GM19468 (cell line): ENCODE measurements around the gene RNF182.
"Not testable (repeated sequence)": the region's sequence is repeated elsewhere in the genome, so short reads cannot be mapped to it uniquely, and the experiment has no call there.

ENCODE experiments used
- ATAC-seq: cut with Tn5 transposase; IDR thresholded peaks from one replicate; pipeline ENCODE4 v1.9.1; 2021; ENCODE audit warnings: mild to moderate bottlenecking, moderate library complexity, moderate number of reproducible peaks; ENCODE audit not compliant: unreplicated experiment; ENCODE audit errors: extremely low read depth

The RNF182 gene

GRCh38 chr6:13916230-13916944 is 8.4 kb upstream of the RNF182 start:
- ATAC-seq, result no peak

- no peak for ATAC-seq
Observed at GRCh38 chr6:13917141-13917540, 7.6 kb upstream of the RNF182 start.

GRCh38 chr6:13918686-13919250 is 6.0 kb upstream of the RNF182 start:
- ATAC-seq, result no peak

- ATAC-seq, result no peak
Observed at GRCh38 chr6:13919861-13920260, 4.9 kb upstream of the RNF182 start.

GRCh38 chr6:13920552-13920951 is 4.2 kb upstream of the RNF182 start:
- ATAC-seq, result no peak

- ATAC-seq, result no peak
Observed at GRCh38 chr6:13922750-13923149, 2.0 kb upstream of the RNF182 start.

GRCh38 chr6:13923527-13924145 is 1.1 kb upstream of the RNF182 start:
- ATAC-seq, result no peak

- ATAC-seq, result no peak
Observed at GRCh38 chr6:13924146-13924948, 405 bp upstream of the RNF182 start.

GRCh38 chr6:13926378-13926777 is 1.6 kb downstream of the RNF182 start:
- ATAC-seq, result no peak

GRCh38 chr6:13927203-13927602 is 2.5 kb downstream of the RNF182 start:
- ATAC-seq, result no peak

- no peak for ATAC-seq
Observed at GRCh38 chr6:13929196-13929595, 4.4 kb downstream of the RNF182 start.

GRCh38 chr6:13931797-13932402 is 7.1 kb downstream of the RNF182 start:
- no peak for ATAC-seq

- ATAC-seq, result no peak
Observed at GRCh38 chr6:13932785-13933184, 8.0 kb downstream of the RNF182 start.

- ATAC-seq, result no peak
Observed at GRCh38 chr6:13934721-13935120, 10.0 kb downstream of the RNF182 start.

GRCh38 chr6:13935190-13935880 is 10.6 kb downstream of the RNF182 start:
- no peak for ATAC-seq

- not testable (repeated sequence) for ATAC-seq
Observed at GRCh38 chr6:13935881-13936261, 11.1 kb downstream of the RNF182 start.

- ATAC-seq, result no peak
Observed at GRCh38 chr6:13941902-13942301, 17.1 kb downstream of the RNF182 start.

- no peak for ATAC-seq
Observed at GRCh38 chr6:13943943-13944342, 19.2 kb downstream of the RNF182 start.

- ATAC-seq, result no peak
Observed at GRCh38 chr6:13946506-13946905, 21.8 kb downstream of the RNF182 start.

GRCh38 chr6:13947611-13948178 is 22.9 kb downstream of the RNF182 start:
- ATAC-seq, result no peak
